ENCODE results near the gene PHF24.

Gene PHF24

GRCh38 chr9:34956648-34957047, 1.4 kb upstream of the PHF24 start:
- no peak for DNase-seq (ENCODE audit: insufficient read length, low spot score)
- TF ChIP-seq CTCF (IDR thresholded peaks at IDR 0.05; ENCODE audit: insufficient read depth, missing control alignments), result no peak
- FAIRE-seq, result no peak

- TF ChIP-seq CTCF (IDR thresholded peaks at IDR 0.05; ENCODE audit: insufficient read depth, missing control alignments), result no peak
- no peak for FAIRE-seq
- no peak for DNase-seq (ENCODE audit: insufficient read length, low spot score)
These were observed 412 bp downstream of the PHF24 start for GRCh38 chr9:34958411-34958982.

- FAIRE-seq, result no peak
- TF ChIP-seq CTCF (IDR thresholded peaks at IDR 0.05; ENCODE audit: insufficient read depth, missing control alignments), result no peak
These were observed 1.4 kb downstream of the PHF24 start for GRCh38 chr9:34959461-34959860.

GRCh38 chr9:34961574-34962490, 3.7 kb downstream of the PHF24 start:
- DNase-seq (ENCODE audit: insufficient read length, low spot score) (no peak), FAIRE-seq (no peak)
- TF ChIP-seq CTCF (IDR thresholded peaks at IDR 0.05; ENCODE audit: insufficient read depth, missing control alignments), result no peak

More at GRCh38 chr9:34959461-34959860, 1.4 kb downstream of the PHF24 start:
- no peak for DNase-seq (ENCODE audit: insufficient read length, low spot score)

- DNase-seq (ENCODE audit: insufficient read length, low spot score) (no peak), FAIRE-seq (no peak)
- no peak for TF ChIP-seq CTCF (IDR thresholded peaks at IDR 0.05; ENCODE audit: insufficient read depth, missing control alignments)
These were observed 4.5 kb downstream of the PHF24 start for GRCh38 chr9:34962546-34962945.

- FAIRE-seq, result no peak
- no peak for TF ChIP-seq CTCF (IDR thresholded peaks at IDR 0.05; ENCODE audit: insufficient read depth, missing control alignments)
These were observed 5.5 kb downstream of the PHF24 start for GRCh38 chr9:34963552-34963951.

GRCh38 chr9:34964458-34964857, 6.4 kb downstream of the PHF24 start:
- DNase-seq (ENCODE audit: insufficient read length, low spot score) (no peak), FAIRE-seq (no peak)
- no peak for TF ChIP-seq CTCF (IDR thresholded peaks at IDR 0.05; ENCODE audit: insufficient read depth, missing control alignments)

More at GRCh38 chr9:34963552-34963951, 5.5 kb downstream of the PHF24 start:
- DNase-seq (ENCODE audit: insufficient read length, low spot score), result no peak
